OCI-M1 (cell line): Measurements from ENCODE around the gene ERH.
"Not testable (repeated sequence)": the region's sequence is repeated elsewhere in the genome, so short reads cannot be mapped to it uniquely, and the experiment has no call there.

Experiments
- DNase-seq: peaks from one replicate; lab custom pipeline; 2025; lab: John Stamatoyannopoulos, UW

Gene ERH

GRCh38 chr14:69398053-69398817 is at the start of gene ERH, which contains the start of gene SLC39A9:
Gene ERH (minus strand): TSS chr14:69398299. CDS start chr14:69398233, 66 bp downstream.
Gene SLC39A9 (plus strand): TSS chr14:69398692. CDS start chr14:69399370, 678 bp downstream.
- peak; percentile 96 for DNase-seq

GRCh38 chr14:69443296-69443805 is 45.3 kb upstream of the ERH start:
- no peak for DNase-seq

GRCh38 chr14:69441948-69442347 is 43.8 kb upstream of the ERH start:
- DNase-seq = peak; percentile 10

GRCh38 chr14:69439521-69440270 is 41.6 kb upstream of the ERH start:
- peak; percentile 3 for DNase-seq

- DNase-seq = no peak
Measured at GRCh38 chr14:69432364-69432763, 34.3 kb upstream of the ERH start.

GRCh38 chr14:69430306-69430939 is 32.3 kb upstream of the ERH start:
- DNase-seq = no peak

- DNase-seq = no peak
Measured at GRCh38 chr14:69429643-69430042, 31.5 kb upstream of the ERH start.

GRCh38 chr14:69428289-69428998 is 30.3 kb upstream of the ERH start:
- peak; percentile 41 for DNase-seq

GRCh38 chr14:69427596-69427995 is 29.5 kb upstream of the ERH start:
- no peak for DNase-seq

- DNase-seq = no peak
Measured at GRCh38 chr14:69424149-69424923, 26.2 kb upstream of the ERH start.

- DNase-seq = no peak
Measured at GRCh38 chr14:69423279-69423678, 25.2 kb upstream of the ERH start.

- not testable (repeated sequence) for DNase-seq
Measured at GRCh38 chr14:69416087-69416486, 18.0 kb upstream of the ERH start.

- no peak for DNase-seq
Measured at GRCh38 chr14:69413483-69413882, 15.4 kb upstream of the ERH start.

- DNase-seq = no peak
Measured at GRCh38 chr14:69408331-69408960, 10.3 kb upstream of the ERH start.

GRCh38 chr14:69405762-69406161 is 7.7 kb upstream of the ERH start:
- DNase-seq = no peak

- DNase-seq = no peak
Measured at GRCh38 chr14:69404883-69405282, 6.8 kb upstream of the ERH start.

- DNase-seq = no peak
Measured at GRCh38 chr14:69404478-69404877, 6.4 kb upstream of the ERH start.

GRCh38 chr14:69401841-69402240 is 3.7 kb upstream of the ERH start:
- DNase-seq = no peak

GRCh38 chr14:69400154-69400553 is 2.1 kb upstream of the ERH start:
- DNase-seq = no peak

GRCh38 chr14:69399750-69400149 is 1.7 kb upstream of the ERH start:
- no peak for DNase-seq

- DNase-seq = no peak
Measured at GRCh38 chr14:69398818-69399210, 715 bp upstream of the ERH start.
